Skeletal muscle tissue (tissue), 4 donors: ENCODE data around the gene VPS52. TPM values are rescaled to one million over a fixed set of nuclear protein-coding genes. Genes with fewer than 3 reads are reported as not detected.

Source experiments
- H3K27ac ChIP-seq: one replicate; pipeline ENCODE4 v1.7.0; 2013; ENCODE audit warnings: mild to moderate bottlenecking, low read depth, low read length, inconsistent platforms
- H3K27me3 ChIP-seq, 3 donors: one replicate each; pipeline ENCODE4 v1.7.0; 2013; ENCODE audit warnings: low read length in 3 of 3; ENCODE audit not compliant: control insufficient read depth in 3 of 3, insufficient read depth in 3 of 3
- H3K36me3 ChIP-seq, 3 donors: one replicate each; pipeline ENCODE4 v1.7.0; 2013; ENCODE audit warnings: low read length in 3 of 3; ENCODE audit not compliant: control insufficient read depth in 3 of 3, insufficient read depth in 3 of 3
- H3K4me1 ChIP-seq, 3 donors: one replicate each; pipeline ENCODE4 v1.7.0; 2013; ENCODE audit warnings: low read length in 3 of 3, mild to moderate bottlenecking in 3 of 3; ENCODE audit not compliant: control insufficient read depth in 3 of 3, insufficient read depth in 3 of 3
- H3K4me3 ChIP-seq, 3 donors: one replicate each; pipeline ENCODE4 v1.7.0; 2013; ENCODE audit warnings: low read length in 3 of 3
- H3K9ac ChIP-seq, 3 donors: one replicate each; pipeline ENCODE4 v1.7.0; 2013; ENCODE audit warnings: low read length in 3 of 3, mild to moderate bottlenecking in 3 of 3, moderate library complexity in 2 of 3, low read depth in 1 of 3
- H3K9me3 ChIP-seq, 3 donors: one replicate each; pipeline ENCODE4 v1.7.0; 2013; ENCODE audit warnings: low read length in 3 of 3; ENCODE audit not compliant: control insufficient read depth in 3 of 3
- total RNA-seq: library from RNA; depleted of rRNA; stranded (reverse); fragments of >200 nt; gene quantifications from one replicate; pipeline ENCODE4 v1.2.3, GENCODE V29; 2014
- donor health status: Osteomylitis.

The VPS52 gene
- 43.8 TPM for total RNA-seq

GRCh38 chr6:33271468-33272274 lies at the start of gene VPS52, which contains the start of gene RPS18:
VPS52 (minus strand) TSS chr6:33271876; CDS start chr6:33271675, 201 bp downstream.
RPS18 (plus strand) TSS chr6:33272075; CDS start chr6:33272120, 45 bp downstream.
- no peaks in the 10 kb centered on the region for H3K27me3 ChIP-seq
- peak within 1 kb of the TSS; percentile 91 to 97 (median 96) for H3K9ac ChIP-seq
- peaks cover 41 to 62% (median 48%) of the 10 kb centered on the region in 3 donors for H3K4me1 ChIP-seq
- H3K36me3 ChIP-seq = peaks cover 56 to 63% (median 57%) of the 10 kb centered on the region in 3 donors
- peak within 1 kb of the TSS; percentile 84 to 96 (median 95) for H3K4me3 ChIP-seq
- H3K27ac ChIP-seq = peak within 1 kb of the TSS; percentile 97
- H3K9me3 ChIP-seq = no peaks in the 10 kb centered on the region

- Histone ChIP-seq H3K9ac (peak overlapping the region in 2 of 3 donors; percentile 87 to 88), H3K27me3 (no peaks in the 10 kb centered on the region), H3K36me3 (peaks cover 26 to 28% (median 27%) of the 10 kb centered on the region in 3 donors), H3K4me1 (peaks cover 42 to 65% (median 55%) of the 10 kb centered on the region in 3 donors), H3K9me3 (no peaks in the 10 kb centered on the region), H3K4me3 (peak overlapping the region in 2 of 3 donors; percentile 85 to 97), H3K27ac (no peak overlapping the region)
Measured at GRCh38 chr6:33321227-33321626, 49.6 kb upstream of the VPS52 start.

GRCh38 chr6:33320315-33321181 lies 48.9 kb upstream of the VPS52 start:
- Histone ChIP-seq H3K9me3 (no peaks in the 10 kb centered on the region), H3K9ac (peak overlapping the region in 2 of 3 donors; percentile 36 to 57), H3K4me3 (peak overlapping the region in 2 of 3 donors; percentile 35 to 85), H3K27ac (peak overlapping the region; percentile 13), H3K36me3 (peaks cover 26 to 29% (median 27%) of the 10 kb centered on the region in 3 donors), H3K27me3 (no peaks in the 10 kb centered on the region), H3K4me1 (peaks cover 42 to 70% (median 55%) of the 10 kb centered on the region in 3 donors)

- H3K9me3 ChIP-seq = no peaks in the 10 kb centered on the region
- peaks cover 26 to 29% (median 27%) of the 10 kb centered on the region in 3 donors for H3K36me3 ChIP-seq
- no peak overlapping the region for H3K27ac ChIP-seq
- H3K9ac ChIP-seq = peak overlapping the region in 1 of 3 donors; percentile 25
- H3K27me3 ChIP-seq = no peaks in the 10 kb centered on the region
- no peak overlapping the region for H3K4me3 ChIP-seq
- H3K4me1 ChIP-seq = peaks cover 47 to 77% (median 57%) of the 10 kb centered on the region in 3 donors
Measured at GRCh38 chr6:33319939-33320314, 48.3 kb upstream of the VPS52 start.

GRCh38 chr6:33318426-33319073 lies 46.9 kb upstream of the VPS52 start:
- peak overlapping the region; percentile 73 to 93 (median 83) for H3K9ac ChIP-seq
- peak overlapping the region; percentile 87 for H3K27ac ChIP-seq

GRCh38 chr6:33317669-33318425 lies 46.2 kb upstream of the VPS52 start, which contains the start of gene ZBTB22:
ZBTB22 (minus strand) TSS chr6:33317744; CDS start chr6:33316916, 828 bp downstream.
- Histone ChIP-seq H3K4me3 (peak within 1 kb of the TSS; percentile 85 to 92 (median 89)), H3K9ac (peak within 1 kb of the TSS; percentile 73 to 93 (median 83)), H3K4me1 (peaks cover 52 to 81% (median 58%) of the 10 kb centered on the region in 3 donors), H3K36me3 (peaks cover 26 to 32% (median 27%) of the 10 kb centered on the region in 3 donors), H3K9me3 (no peaks in the 10 kb centered on the region), H3K27ac (peak within 1 kb of the TSS; percentile 87), H3K27me3 (no peaks in the 10 kb centered on the region)

More at GRCh38 chr6:33318426-33319073, 46.9 kb upstream of the VPS52 start:
- H3K4me3 ChIP-seq = peak overlapping the region; percentile 85 to 92 (median 89)
- no peaks in the 10 kb centered on the region for H3K27me3 ChIP-seq
- H3K36me3 ChIP-seq = peaks cover 26 to 31% (median 27%) of the 10 kb centered on the region in 3 donors
- H3K9me3 ChIP-seq = no peaks in the 10 kb centered on the region
- H3K4me1 ChIP-seq = peaks cover 49 to 80% (median 59%) of the 10 kb centered on the region in 3 donors

- peaks cover 26 to 32% (median 27%) of the 10 kb centered on the region in 3 donors for H3K36me3 ChIP-seq
- H3K27ac ChIP-seq = peak overlapping the region; percentile 87
- no peaks in the 10 kb centered on the region for H3K27me3 ChIP-seq
- no peaks in the 10 kb centered on the region for H3K9me3 ChIP-seq
- peaks cover 56 to 83% (median 61%) of the 10 kb centered on the region in 3 donors for H3K4me1 ChIP-seq
- peak overlapping the region; percentile 49 to 85 (median 66) for H3K4me3 ChIP-seq
- no peak overlapping the region for H3K9ac ChIP-seq
Measured at GRCh38 chr6:33317419-33317668, 45.7 kb upstream of the VPS52 start.

GRCh38 chr6:33316603-33317418 lies 45.1 kb upstream of the VPS52 start:
- Histone ChIP-seq H3K9me3 (no peaks in the 10 kb centered on the region), H3K27ac (peak overlapping the region; percentile 87), H3K4me3 (peak overlapping the region; percentile 49 to 67 (median 66)), H3K9ac (peak overlapping the region in 2 of 3 donors; percentile 14 to 57), H3K4me1 (peaks cover 56 to 83% (median 60%) of the 10 kb centered on the region in 3 donors), H3K27me3 (no peaks in the 10 kb centered on the region), H3K36me3 (peaks cover 26 to 32% (median 27%) of the 10 kb centered on the region in 3 donors)
